HG02610 (cell line): ENCODE data around the gene IRF2.

Source experiments
- ATAC-seq: cut with Tn5 transposase; IDR thresholded peaks from one replicate; pipeline ENCODE4 v1.9.1; 2021; ENCODE audit warnings: mild to moderate bottlenecking, moderate library complexity; ENCODE audit not compliant: unreplicated experiment

IRF2 gene

GRCh38 chr4:184474263-184475095 lies at the start of gene IRF2:
Gene IRF2 (minus strand): TSS chr4:184474550. CDS start chr4:184429064, 45,486 bp downstream.
- ATAC-seq: peak; percentile 65

GRCh38 chr4:184515606-184516005 lies 41.3 kb upstream of the IRF2 start:
- ATAC-seq: no peak

GRCh38 chr4:184514121-184514988 lies 40.0 kb upstream of the IRF2 start:
- peak; percentile 98 for ATAC-seq

GRCh38 chr4:184513802-184514120 lies 39.4 kb upstream of the IRF2 start:
- ATAC-seq: peak; percentile 14

- ATAC-seq: no peak
These were observed 36.8 kb upstream of the IRF2 start for GRCh38 chr4:184511156-184511555.

GRCh38 chr4:184510401-184510800 lies 36.1 kb upstream of the IRF2 start:
- ATAC-seq: no peak

- ATAC-seq: peak; percentile 92
These were observed 32.3 kb upstream of the IRF2 start for GRCh38 chr4:184506527-184507121.

- no peak for ATAC-seq
These were observed 30.0 kb upstream of the IRF2 start for GRCh38 chr4:184504385-184504784.

- ATAC-seq: no peak
These were observed 29.5 kb upstream of the IRF2 start for GRCh38 chr4:184503869-184504300.

- no peak for ATAC-seq
These were observed 26.6 kb upstream of the IRF2 start for GRCh38 chr4:184500748-184501589.

GRCh38 chr4:184499996-184500395 lies 25.6 kb upstream of the IRF2 start:
- no peak for ATAC-seq

GRCh38 chr4:184498598-184498997 lies 24.2 kb upstream of the IRF2 start:
- no peak for ATAC-seq

- ATAC-seq: no peak
These were observed 15.4 kb upstream of the IRF2 start for GRCh38 chr4:184489771-184490170.

- ATAC-seq: no peak
These were observed 13.2 kb upstream of the IRF2 start for GRCh38 chr4:184487503-184487902.

GRCh38 chr4:184485279-184485678 lies 10.9 kb upstream of the IRF2 start:
- ATAC-seq: no peak

GRCh38 chr4:184481544-184481943 lies 7.2 kb upstream of the IRF2 start:
- ATAC-seq: no peak

GRCh38 chr4:184479516-184479950 lies 5.2 kb upstream of the IRF2 start:
- ATAC-seq: no peak

GRCh38 chr4:184477201-184477999 lies 3.0 kb upstream of the IRF2 start:
- no peak for ATAC-seq

- ATAC-seq: no peak
These were observed 2.3 kb upstream of the IRF2 start for GRCh38 chr4:184476695-184477094.

GRCh38 chr4:184475498-184475897 lies 1.1 kb upstream of the IRF2 start:
- no peak for ATAC-seq
